ENCODE measurements around the gene WDFY3. TPM values are rescaled to one million over a fixed set of nuclear protein-coding genes. Genes with fewer than 3 reads are reported as not detected.
A peak's percentile ranks its signal among the peaks of the same experiment; 100 is the strongest.
"Not testable (repeated sequence)": the region's sequence is repeated elsewhere in the genome, so short reads cannot be mapped to it uniquely, and the experiment has no call there.

WDFY3 gene
- polyA plus RNA-seq, 12 donors, result 18.3 to 44.7 (median 24.5) TPM; not detected in 1

GRCh38 chr4:84727491-84727890, 239.0 kb downstream of the WDFY3 start:
- no peak for DNase-seq

DNA sequence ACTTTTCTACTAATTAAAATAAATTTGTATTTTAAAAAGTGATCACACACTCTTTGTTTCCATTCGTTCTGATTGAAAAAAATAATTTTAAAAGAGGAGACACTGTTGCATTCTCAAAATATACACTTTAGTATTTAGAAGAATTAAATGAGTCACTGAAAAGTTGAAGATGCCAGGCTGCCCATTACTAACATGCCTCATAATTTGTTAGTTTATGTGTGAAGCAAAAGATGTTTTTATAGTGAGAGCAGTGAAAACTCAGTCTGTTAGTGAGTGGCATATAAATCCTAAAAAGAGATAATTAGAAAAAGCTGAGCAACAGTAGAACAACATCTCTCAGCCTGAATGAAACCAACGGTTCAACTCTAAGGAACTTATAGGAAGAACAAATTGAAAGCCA, 240.1 kb downstream of the WDFY3 start:
- DNase-seq, result no peak

- DNase-seq, result no peak
These were observed 243.8 kb downstream of the WDFY3 start for GRCh38 chr4:84722720-84723119.

DNA sequence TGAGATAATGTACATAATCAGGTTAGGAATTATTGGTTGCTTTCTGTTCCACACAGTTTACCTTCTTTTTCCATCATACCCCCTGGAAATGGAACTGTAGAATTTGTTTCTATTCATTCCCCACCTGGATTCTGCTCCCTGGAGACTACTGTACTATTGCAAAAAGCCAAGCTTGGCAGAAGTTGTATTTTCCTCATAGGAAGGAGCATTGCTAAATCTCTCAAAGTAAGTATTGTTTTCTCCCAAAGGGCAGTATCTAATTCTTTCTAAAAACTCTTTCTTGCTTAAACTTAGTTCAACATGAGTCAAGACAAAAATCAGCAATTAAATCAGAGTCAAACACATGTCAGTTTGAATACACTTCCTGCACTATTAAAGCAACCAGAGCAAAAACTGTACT, 247.4 kb downstream of the WDFY3 start:
- no peak for DNase-seq

- DNase-seq, result no peak
These were observed 247.8 kb downstream of the WDFY3 start for GRCh38 chr4:84718699-84719098.

DNA sequence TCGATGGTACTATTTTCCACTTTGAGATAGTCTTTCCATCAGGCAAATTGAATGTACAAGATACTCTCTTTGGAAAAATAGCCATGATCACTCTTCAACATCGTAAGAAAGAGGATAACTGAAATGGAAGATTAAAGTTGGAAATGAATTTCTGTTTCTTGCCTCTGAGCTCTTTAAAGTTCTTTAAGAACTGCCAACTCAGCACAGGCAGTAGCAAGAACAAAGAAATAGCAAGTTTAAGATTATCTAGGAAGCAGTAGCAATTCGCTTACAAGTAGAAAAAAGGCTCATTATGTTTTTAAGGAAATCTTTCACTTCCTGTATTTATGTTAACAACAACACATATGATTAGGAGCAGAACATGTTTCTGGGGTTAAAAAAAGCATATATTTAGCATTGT, 255.9 kb downstream of the WDFY3 start:
- no peak for DNase-seq

DNA sequence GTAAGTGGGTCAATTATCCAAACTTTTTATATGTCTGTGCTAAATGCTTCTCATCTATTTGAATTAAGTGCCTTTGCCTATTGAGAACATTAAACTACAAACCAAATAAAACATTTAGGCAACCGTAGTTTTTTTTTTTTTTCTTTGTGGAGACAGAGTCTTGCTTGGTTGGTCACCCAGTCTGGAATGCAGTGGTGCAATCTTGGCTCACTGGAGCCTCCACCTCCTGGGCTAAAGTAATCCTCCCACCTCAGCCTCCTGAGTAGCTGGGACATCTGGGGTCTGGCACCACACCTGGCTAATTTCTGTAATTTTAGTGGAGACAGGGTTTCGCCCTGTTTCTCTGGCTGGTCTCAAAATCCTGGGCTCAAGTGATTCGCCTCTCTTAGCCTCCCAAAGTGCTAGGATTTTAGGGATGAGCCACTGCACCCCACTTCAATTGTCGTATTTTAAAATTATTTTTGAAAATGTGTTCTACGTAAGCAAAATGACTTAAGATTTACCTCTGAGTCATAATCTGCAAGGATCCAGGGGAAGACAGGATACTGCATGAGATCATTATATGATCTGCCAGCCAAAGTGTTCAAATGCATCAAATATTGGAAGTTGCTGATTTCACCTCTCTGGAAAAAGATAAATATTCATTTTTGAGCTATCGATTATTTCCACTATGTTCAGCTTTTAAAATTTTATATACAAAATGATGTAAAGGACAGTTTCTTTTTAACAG, 257.9 kb downstream of the WDFY3 start:
- DNase-seq, result no peak

- DNase-seq, result no peak
These were observed 260.2 kb downstream of the WDFY3 start for GRCh38 chr4:84706286-84706685.

DNA sequence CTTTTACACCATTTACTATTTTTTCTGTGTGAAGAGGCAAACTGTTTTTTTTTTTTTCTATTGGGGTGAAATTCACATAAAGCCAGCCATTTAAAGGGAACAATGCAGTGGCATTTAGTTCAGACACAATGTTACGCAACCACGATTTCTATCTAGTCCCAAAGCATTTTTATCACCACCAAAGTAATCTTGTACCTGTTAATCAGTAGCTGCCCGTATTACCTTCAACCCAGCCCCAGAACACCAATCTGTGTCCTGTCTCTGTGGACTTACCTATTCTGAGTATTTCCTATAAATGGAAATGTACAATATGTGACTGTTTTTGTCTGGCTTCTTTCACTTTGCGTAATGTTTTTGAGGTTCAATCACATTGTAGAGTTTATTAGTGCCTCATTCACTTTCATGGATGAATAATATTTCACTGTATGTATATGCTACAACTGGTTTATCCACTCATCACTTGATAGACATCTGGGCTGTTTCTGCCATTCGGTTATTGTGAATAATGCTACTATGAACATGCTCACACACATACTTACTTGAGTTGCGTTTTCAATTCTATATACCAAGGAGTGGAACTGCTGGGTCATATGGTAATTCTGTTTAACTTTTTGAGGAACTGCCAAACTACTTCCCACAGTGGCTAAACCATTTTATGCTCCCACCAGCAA, 267.4 kb downstream of the WDFY3 start:
- DNase-seq, result no peak

DNA sequence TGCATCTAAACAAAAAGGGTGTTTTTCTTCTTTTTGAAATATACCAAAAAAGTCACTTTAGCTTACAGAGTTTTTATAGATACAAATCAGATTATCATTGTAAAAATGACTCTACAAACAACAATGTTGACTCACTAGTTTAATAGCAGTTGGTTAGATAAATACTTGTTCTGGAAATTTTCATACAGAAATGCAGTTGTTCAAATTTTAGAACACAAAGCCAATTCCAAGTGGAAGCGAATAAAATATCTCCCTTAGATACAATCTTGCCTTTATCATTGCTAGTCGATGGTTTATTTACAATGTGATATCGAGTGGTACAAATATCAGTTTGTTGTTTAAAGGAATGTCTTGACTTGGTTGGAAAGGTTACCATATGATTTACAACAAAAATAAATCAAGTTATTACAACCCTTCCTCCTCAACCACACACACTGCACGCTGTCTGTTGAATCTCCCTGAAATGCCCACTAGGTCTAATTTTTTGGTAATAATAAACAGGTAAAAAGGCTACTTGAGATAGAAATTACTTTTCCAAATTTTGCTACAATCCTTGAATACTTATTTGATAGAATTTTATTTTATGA, 268.8 kb downstream of the WDFY3 start:
- no peak for DNase-seq

- no peak for DNase-seq
These were observed 269.3 kb downstream of the WDFY3 start for GRCh38 chr4:84697159-84697558.

DNA sequence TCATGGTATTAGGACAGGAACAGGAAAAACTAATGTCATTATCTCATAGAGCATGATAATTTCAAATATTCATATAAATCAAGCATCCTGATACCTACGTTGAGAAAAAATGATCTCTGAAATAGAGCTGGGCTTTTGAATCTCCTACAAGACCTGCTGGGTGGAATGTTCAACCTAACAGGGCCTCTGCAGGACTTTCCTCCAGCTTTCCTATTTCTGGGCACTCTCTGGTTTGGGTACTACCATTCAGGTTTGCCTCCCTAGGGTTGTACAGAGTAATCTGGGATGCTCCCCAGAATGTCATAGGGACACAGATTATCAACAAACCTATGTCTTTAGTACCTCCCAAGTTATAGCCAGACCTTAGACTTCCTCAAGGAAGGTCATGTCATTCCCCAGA, 274.7 kb downstream of the WDFY3 start:
- DNase-seq, result no peak

- no peak for DNase-seq
These were observed 275.3 kb downstream of the WDFY3 start for GRCh38 chr4:84691170-84691691.

DNA sequence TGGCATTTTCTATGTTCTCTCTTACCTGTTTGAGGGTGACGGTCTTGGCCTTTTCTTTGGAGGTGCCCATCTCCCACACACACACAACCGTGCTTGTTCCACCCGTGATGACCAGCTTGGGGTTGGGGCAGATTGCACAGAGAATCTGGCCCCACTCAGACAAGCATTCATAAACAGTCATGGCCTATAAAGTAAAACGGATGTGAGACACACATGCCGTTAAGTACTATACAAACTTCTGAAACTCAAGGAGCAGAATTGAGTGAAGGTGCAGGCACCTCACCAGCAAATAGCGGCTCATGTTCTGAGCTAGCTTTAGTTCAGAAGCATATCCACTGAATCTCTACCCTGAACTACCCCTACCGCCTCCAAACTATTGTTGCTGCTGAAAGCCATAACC, 276.0 kb downstream of the WDFY3 start:
- DNase-seq, result no peak

DNA sequence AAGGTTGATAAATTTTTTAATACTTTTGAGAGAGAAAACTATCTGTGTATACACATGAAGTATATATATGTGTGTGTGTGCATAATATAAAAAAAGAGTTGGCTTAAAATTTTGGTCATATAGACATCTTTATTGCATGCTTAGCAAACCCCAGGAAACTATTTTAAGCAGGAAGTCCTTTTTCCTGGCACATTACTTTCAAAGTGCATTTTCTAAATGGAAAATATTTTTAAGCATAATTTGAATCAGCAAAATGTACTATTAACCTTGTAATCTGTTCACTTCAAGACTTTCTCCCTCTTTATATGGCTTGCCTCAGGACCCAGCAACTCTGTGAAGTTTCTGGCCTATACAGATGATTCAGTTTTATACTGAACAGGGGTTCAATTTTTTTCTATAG, 277.3 kb downstream of the WDFY3 start:
- DNase-seq, result no peak

- DNase-seq, result no peak
These were observed 277.9 kb downstream of the WDFY3 start for GRCh38 chr4:84688605-84689004.

DNA sequence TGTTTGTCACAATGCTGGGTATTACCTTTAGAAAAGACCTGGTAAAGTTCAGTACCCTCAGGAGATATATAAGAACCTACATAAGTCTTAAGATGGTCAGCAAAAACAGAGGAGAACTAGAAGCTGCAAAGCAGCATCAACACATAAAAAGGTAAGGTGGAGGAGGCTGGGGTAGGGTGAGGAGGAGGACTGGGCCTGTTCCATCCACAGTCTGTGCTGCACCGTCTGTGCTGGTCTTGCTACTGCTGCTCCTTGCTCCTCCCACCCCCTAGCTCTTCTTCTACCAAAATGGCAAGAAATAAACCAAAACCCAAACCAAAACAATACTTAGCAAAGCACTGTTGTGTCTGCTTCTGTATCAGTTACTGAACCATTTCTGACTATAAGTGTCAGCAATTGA, 281.4 kb downstream of the WDFY3 start:
- DNase-seq, result no peak

DNA sequence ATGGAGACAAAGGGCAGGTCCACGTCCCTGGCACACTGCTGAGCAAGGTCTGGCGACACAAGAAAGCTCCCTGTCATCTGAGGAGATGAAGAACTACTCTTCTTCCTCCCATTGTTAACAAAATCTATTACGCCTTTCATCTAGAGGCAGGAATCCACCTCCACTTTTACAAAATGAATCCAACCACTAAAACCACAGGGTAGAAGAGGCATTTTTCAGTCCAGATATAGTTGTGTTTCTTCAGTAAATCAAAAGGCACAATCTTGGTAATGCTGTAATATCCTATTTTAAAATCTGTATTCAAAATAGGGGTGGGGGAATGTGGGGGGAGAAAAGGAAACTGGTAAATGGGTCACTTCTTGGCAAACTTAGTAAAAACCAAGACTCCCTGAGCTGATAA, 282.1 kb downstream of the WDFY3 start:
- DNase-seq, result no peak

- DNase-seq, result no peak
These were observed 283.2 kb downstream of the WDFY3 start for GRCh38 chr4:84683064-84683850.

- DNase-seq, result not testable (repeated sequence)
These were observed 283.8 kb downstream of the WDFY3 start for GRCh38 chr4:84682661-84683060.

DNA sequence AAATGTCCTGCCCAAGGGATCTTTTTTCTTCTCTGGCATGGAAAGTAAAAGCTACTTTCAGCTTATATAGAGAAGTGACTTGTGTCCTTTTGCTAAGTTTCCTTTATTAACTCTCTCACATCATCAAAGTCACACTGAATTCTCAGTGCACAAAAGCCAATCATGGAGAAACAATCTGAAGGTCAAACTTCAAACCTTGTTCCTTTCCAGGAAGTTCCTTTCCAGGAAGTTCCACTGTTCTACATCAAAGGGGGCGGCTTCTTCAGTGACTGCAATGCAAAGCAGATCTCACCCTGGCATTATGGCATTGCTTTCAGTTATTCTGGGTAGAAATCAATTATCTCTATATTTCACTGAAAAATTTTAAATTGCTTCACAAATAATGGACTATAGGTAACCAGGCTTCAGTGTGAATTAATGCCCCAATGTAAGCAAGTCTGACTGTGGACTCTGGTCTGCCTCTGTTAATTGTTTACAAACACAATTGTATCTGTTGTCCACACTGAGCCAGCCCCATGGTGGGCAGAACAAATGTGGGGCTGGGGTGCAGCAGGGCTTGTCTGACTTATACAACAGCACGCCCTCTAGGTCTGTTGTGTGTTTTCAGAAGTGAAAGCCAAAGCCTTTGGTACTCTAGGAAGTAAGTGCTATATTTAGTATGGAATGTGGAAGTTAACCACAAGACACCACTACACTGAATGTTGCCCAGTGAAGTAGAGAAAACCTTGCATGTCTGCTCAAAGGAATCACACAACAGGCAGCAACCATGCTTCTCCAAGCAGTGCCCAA, 284.8 kb downstream of the WDFY3 start:
- DNase-seq, result peak; percentile 19
